Dermis blood vessel endothelial cell (primary cell): Measurements from ENCODE around the gene CZIB. TPM values are rescaled to one million over a fixed set of nuclear protein-coding genes. Genes with fewer than 3 reads are reported as not detected.
A peak's percentile ranks its signal among the peaks of the same experiment; 100 is the strongest.

Experiments
- DNase-seq: peaks from one replicate; pipeline ENCODE4 v3.0.0; 2010
- total RNA-seq: library from RNA; depleted of rRNA; stranded (reverse); fragments of >200 nt; gene quantifications from 2 replicates; pipeline ENCODE4 v1.2.3, GENCODE V29; 2014

Gene CZIB
- 47.1 TPM in 2 replicates for total RNA-seq

DNA sequence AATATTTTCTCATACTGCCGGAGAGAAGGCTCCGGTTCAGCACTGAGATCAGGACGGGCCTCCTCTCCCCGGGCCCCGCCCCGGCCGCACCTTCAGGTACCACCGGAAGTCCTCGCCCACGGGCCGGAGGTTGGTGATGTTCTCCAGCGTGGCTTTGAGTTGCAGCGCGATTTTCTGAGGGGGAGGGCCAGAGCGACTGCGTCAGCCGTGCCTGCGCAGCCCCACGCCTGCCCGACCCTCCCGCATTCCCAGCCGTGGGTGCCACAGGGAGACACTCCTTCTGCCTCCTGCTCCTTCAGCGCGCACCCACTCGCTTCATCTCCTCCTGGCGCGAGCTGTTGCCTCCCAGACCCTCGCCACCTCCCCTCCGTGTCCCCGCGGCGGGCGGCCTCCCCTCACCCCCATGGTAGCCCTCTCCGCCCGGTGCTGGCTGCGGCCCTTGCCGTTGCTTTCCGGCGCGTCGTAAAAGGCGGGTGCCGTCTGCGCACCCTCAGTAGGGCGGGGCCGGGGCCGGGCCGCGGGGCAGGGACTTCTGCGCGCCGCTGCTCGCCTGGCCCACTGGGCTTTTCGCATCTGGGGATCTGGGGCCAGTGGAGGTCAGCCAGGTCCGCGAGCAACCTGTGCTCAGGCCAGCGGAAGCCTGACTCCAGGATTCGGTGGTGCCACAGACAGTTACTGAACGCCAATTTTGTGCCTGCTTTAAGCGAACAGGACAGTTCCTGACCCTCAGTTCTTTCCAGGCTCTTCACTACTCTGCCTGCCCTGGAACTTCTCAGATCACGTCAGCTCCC lies at the start of gene CZIB:
Gene CZIB, minus strand, starts transcription at position 464 of the 791 bp plus-strand sequence. Its CDS starts 59 bp downstream, at position 405.
- DNase-seq, result peak; percentile 93

GRCh38 chr1:53270107-53270506 lies 49.7 kb upstream of the CZIB start:
- no peak for DNase-seq

- no peak for DNase-seq
Observed at GRCh38 chr1:53267761-53268160, 47.3 kb upstream of the CZIB start.

DNA sequence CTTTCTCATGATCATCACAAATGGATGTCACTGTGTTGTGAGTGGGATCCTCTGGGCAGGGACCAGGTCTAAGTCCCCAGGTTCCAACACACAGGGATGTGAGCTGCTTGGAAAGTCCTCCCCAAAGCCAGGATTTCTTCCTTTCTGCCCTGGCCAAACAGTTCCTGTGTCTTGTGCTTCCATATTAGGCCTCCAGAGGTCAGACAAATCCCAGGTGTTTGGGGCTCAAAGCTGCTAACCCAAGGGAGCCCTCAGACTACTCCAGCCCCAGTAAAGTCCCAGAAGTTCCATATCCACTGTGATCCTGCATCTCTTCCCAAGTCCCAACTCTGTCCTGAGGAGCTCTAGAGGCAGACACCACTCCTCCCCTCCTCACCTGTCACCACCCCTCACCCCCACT lies 45.6 kb upstream of the CZIB start:
- DNase-seq, result peak; percentile 23

DNA sequence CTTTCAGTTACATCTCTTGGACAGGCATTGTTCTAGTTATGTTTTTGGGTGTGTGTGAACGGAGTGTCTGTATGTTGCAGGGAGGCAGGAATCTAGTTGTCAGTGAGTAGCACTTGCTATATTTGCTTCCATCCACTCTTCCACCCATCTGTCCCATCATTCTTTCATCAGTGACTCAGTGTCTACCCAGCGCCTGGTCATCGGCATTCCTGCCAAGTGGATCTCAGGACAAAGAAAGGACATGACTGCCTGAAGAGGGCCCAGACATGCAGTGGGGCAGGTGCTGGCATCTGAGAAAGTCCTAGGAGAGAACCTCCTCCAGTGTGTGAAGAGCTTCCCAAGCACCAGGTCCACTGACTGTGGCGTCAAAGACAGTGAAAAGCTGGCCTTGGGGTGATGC lies 45.1 kb upstream of the CZIB start:
- DNase-seq, result no peak

DNA sequence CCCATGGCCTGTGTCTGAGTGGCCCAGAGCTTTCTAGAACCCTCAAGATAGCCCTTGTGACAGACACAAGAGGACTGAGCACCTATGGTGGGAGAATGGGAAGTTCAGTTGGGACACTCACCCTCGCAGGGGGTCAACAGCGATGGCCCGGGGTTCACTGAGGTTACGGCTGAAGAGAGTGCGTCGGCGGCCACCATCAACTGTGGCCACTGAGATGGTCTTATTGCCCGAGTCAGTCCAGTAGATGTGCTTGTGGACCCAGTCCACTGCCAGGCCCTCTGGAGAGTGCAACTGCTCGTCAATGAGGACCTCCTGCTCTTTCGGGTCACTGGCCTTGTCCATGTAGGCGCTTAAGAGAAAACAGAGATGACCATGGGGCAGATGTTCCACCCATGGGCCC lies 43.6 kb upstream of the CZIB start:
- DNase-seq, result no peak

- no peak for DNase-seq
Observed at GRCh38 chr1:53262000-53262399, 41.6 kb upstream of the CZIB start.

- DNase-seq, result no peak
Observed at GRCh38 chr1:53260631-53261247, 40.3 kb upstream of the CZIB start.

DNA sequence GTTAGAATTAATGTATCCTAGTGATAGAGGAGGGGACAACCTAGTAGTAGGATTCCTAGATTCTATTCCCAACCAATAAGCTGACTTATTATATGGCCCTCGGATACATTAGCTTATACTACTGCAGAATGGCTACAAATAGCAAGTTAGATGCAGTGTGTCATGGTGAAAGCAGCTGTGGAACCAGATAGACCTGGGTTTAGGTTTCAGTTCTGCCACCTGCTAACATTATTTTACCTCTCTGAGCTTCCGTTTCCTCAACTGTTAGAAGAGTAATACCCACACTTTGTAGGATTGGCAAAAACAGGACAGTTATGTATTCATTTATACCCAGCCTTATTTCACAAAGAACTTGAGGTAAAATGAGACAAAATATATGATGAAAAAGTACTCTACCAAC lies 39.5 kb upstream of the CZIB start:
- DNase-seq, result no peak

DNA sequence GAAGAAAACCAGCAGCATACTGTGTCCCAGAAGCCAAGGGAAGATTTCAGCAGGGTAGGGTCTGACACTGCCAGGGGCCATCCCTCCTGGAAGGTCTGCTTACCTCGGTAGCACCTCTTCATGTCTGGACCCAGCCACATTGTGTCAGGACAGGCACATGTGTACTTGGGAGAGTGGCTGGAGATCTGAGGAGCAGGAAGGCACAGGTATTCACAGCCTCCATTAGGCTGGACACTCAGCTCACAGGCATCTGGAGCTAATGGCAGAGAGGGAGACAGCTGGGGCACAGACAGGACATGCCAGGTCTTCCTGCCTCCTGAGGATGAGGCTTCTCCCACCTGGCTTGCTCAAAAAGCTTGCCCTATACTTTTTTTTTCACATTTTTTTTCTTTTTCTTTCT lies 37.8 kb upstream of the CZIB start:
- DNase-seq, result no peak

DNA sequence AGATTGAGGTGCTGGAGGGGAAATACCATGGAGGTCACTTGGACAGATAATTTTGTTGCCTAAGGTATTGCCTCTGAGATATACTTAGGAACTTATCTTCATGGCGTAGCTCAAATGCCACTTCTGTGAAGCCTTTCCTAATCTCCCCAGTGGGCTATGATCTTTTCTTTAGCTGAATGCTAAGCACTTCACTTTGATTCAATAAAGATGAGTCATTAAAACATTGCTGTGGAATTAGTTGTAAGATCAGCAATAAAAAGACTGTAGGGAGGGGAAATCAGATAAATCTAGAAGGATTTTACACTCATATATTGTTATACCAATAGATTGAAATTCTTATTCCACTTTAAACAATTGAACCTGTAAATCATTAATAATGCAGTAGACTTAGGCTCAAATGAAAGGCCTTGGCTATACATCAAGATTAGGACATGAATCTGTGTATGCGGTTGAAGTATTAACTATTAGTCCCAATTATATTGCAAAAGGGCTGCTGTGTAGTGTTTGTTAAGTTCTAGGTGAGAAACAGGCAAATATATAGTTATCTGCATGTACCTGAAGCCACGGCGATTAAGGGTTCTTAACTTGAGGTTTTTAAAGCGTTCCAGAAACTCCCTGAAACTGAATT lies 37.1 kb upstream of the CZIB start:
- no peak for DNase-seq

DNA sequence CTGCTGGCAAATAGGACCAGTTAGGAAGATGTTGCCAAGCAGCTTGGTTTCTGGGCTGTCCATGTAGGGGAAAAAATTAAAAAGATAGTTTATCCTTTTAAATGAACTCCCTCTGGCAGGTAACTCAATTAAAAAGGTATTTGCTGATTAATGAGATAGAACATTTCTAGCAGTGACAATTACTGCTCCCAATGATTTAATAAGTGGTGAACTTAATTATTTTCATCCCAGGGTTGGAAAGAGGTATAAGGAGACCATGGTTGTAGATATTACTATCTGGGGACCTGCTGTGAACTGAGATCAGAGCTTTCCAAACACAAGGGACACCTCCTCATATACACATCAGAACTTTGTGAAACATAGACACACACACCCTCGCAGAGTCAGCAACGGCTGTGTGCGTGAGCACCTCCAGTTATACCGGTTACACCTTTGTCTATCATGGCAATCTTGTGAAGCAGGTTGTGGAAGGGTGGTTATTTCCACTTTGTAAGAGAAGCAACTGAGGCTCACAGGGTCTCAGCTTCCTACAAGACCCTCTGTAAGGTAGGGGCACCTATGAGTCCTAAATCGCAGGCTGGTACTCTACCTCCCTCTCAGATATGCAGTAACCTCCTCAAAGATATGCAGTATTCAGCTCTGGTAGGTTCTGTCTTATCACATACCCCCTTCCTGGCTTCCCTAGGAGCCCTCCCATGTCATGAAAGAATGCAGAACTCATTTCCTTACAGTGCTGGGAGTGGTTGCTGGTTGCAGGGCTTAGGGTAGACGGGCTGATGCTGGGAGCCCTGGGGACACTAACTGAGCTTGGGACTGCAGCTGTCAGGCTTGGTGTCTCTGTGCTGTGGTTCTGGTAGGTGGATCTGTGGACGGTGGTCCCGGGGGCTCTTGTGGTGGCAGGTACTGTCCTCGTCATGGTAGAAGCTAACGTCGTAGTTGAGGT lies 36.3 kb upstream of the CZIB start:
- no peak for DNase-seq

GRCh38 chr1:53255031-53255430 lies 34.6 kb upstream of the CZIB start:
- no peak for DNase-seq

GRCh38 chr1:53254011-53254640 lies 33.7 kb upstream of the CZIB start:
- no peak for DNase-seq

DNA sequence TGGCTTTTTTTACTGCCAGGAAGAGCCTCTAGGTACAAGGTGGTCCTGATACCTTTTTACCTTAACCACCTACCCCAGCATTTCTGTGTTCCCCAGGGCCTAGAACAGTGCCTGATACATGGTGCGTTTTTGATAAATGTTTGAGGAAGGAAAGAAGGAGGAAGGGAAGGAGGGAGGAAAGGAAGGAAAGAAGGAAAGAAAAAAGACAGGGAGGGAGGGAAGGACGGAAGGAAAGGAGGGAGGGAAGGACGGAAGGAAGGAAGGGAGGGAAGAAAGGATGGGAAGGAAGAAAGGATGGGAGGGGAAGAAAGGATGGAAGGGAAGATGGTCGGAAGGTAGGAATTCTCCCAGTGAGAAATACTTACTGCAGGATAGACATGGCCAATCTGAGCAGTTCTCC lies 29.9 kb upstream of the CZIB start:
- no peak for DNase-seq

GRCh38 chr1:53249706-53250105 lies 29.3 kb upstream of the CZIB start:
- DNase-seq, result no peak

GRCh38 chr1:53246261-53247134 lies 26.1 kb upstream of the CZIB start:
- DNase-seq, result no peak

DNA sequence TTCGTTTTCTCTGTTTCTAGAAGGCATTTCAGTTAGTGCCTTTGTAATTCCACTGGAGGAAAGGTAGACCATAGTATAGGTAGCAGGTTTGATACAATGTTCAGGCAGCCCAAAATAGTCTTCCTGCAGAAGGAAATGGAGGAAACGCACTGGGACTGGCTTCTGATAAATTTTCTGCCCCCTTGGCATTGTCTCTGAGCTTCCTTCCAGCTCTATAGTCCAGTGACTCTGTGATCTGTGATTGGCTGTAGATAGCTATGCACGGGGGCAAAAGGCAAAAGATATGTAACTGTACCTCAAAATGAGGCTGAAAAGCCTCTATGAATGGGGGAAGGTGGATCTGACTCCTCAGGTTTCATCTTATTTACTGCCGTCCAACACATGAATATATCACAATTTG lies 23.7 kb upstream of the CZIB start:
- peak; percentile 63 for DNase-seq

DNA sequence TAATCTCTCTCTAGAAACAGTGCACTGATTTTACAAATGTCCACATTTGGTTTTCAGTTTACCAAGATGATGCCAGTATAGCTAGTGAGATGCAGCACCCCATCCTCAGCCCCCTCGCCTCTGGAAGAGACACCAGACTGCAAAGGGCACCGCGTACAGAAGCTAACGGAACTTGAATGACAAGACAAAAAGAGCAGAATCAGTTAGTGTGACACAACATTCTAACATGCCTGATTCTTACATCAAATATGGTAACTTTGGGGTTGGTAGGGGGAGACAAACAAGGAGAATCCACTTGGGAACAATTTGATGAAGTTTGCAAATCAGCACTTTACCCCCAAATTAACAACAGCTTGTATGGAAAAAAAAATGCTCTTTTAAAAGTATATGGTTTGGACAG lies 21.9 kb upstream of the CZIB start:
- no peak for DNase-seq

DNA sequence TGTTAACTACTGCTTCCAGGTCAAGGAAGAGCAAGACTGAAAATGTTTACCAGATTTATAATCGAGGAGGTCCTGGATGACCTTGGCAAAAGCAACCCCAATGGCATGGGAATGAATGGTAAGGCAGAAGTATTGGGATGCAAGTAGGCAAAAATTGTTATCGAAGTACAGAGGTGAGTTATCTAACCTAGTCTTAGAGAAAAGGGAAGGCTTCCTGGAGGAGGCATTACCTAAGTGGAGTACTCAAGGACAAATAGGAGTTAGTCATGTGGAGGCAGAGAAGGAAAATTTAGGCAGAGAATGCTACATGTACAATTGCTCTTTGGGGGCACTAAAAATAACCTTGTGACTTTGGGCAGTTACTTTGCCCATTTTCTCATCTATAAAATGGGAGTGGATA lies 21.4 kb upstream of the CZIB start:
- no peak for DNase-seq
